IMR-90 (cell line): ENCODE data around the gene IL13RA1. TPM values are rescaled to one million over a fixed set of nuclear protein-coding genes. Genes with fewer than 3 reads are reported as not detected.

Experiments used
- ATAC-seq: fragments of 200-7000 bp; cut with Tn5 transposase; 2 replicates; pipeline ENCODE4 v1.9.1; 2020; ENCODE audit warnings: low read depth, mild to moderate bottlenecking, moderate library complexity
- BruUV-seq: library from RNA; stranded (reverse); fragments of 400-500 nt; replicated peaks from 2 replicates; lab custom pipeline; 2021; lab: Mats Ljungman, UMichigan
- CTCF ChIA-PET: fragments of 300-600 bp; formaldehyde crosslinking; extraction: SDS; loops from one replicate; lab custom pipeline; 2021; ENCODE audit warnings: antibody characterized with exemption; lab: Yijun Ruan, JAX
- POLR2A ChIA-PET: fragments of 300-600 bp; sonication (Branson Sonifier 250); formaldehyde crosslinking; loops from one replicate; lab custom pipeline; 2022; ENCODE audit warnings: antibody characterized with exemption; ENCODE audit not compliant: unreplicated experiment; lab: Charles Lee
- DNase-seq: peaks from one replicate; pipeline ENCODE4 v3.0.0; 2013
- H2AFZ ChIP-seq: replicated peaks from 2 replicates; pipeline ENCODE3; 2013; ENCODE audit warnings: low read length, mild to moderate bottlenecking; ENCODE audit not compliant: poor library complexity
- H2AK5ac ChIP-seq: 2 replicates; pipeline ENCODE4 v1.6.1; 2013; ENCODE audit warnings: low read depth, low read length, inconsistent platforms
- H2AK9ac ChIP-seq: replicated peaks from 2 replicates; pipeline ENCODE3; 2013; ENCODE audit warnings: mild to moderate bottlenecking, low read depth, low read length, moderate library complexity; ENCODE audit not compliant: poor library complexity
- H2BK120ac ChIP-seq: 2 replicates; pipeline ENCODE4 v1.6.1; 2013; ENCODE audit warnings: low read depth, low read length, inconsistent platforms
- H2BK15ac ChIP-seq: 3 replicates; pipeline ENCODE4 v1.6.1; 2013; ENCODE audit warnings: low read depth, low read length, inconsistent platforms
- H2BK20ac ChIP-seq: 2 replicates; pipeline ENCODE4 v1.6.1; 2013; ENCODE audit warnings: low read depth, mild to moderate bottlenecking, inconsistent platforms, low read length, moderate library complexity
- H2BK5ac ChIP-seq: 2 replicates; pipeline ENCODE4 v1.6.1; 2013; ENCODE audit warnings: mild to moderate bottlenecking, low read depth, low read length, inconsistent platforms; ENCODE audit not compliant: poor library complexity, severe bottlenecking
- H3K14ac ChIP-seq: replicated peaks from 2 replicates; pipeline ENCODE4 v1.6.1; 2013; ENCODE audit warnings: low read depth, low read length, inconsistent platforms
- H3K18ac ChIP-seq: 2 replicates; pipeline ENCODE4 v1.6.1; 2013; ENCODE audit warnings: low read depth, low read length, control low read depth
- H3K23ac ChIP-seq: 2 replicates; pipeline ENCODE4 v1.6.1; 2013; ENCODE audit warnings: low read depth, low read length, inconsistent platforms
- H3K27ac ChIP-seq: 2 replicates; pipeline ENCODE4 v1.5.1; 2013; ENCODE audit warnings: mild to moderate bottlenecking, control low read depth, low read length; ENCODE audit not compliant: insufficient read depth
- H3K27me3 ChIP-seq: 2 replicates; pipeline ENCODE4 v1.6.1; 2013; ENCODE audit warnings: low read length; ENCODE audit not compliant: control insufficient read depth, insufficient read depth
- H3K36me3 ChIP-seq: 2 replicates; pipeline ENCODE4 v1.6.1; 2013; ENCODE audit warnings: low read length, mixed read lengths; ENCODE audit not compliant: control insufficient read depth, insufficient read depth
- H3K4ac ChIP-seq: 2 replicates; pipeline ENCODE4 v1.6.1; 2013; ENCODE audit warnings: low read depth, low read length, inconsistent platforms
- H3K4me1 ChIP-seq: 2 replicates; pipeline ENCODE4 v1.6.1; 2013; ENCODE audit warnings: low read length, mixed read lengths; ENCODE audit not compliant: control insufficient read depth, insufficient read depth
- H3K4me2 ChIP-seq: 2 replicates; pipeline ENCODE4 v1.6.1; 2013; ENCODE audit warnings: low read depth, mild to moderate bottlenecking, control low read depth, low read length, moderate library complexity
- H3K4me3 ChIP-seq: 2 replicates; pipeline ENCODE4 v1.5.1; 2013; ENCODE audit warnings: low read depth, mild to moderate bottlenecking, control low read depth, low read length, moderate library complexity; ENCODE audit not compliant: insufficient read depth
- H3K56ac ChIP-seq: 2 replicates; pipeline ENCODE4 v1.6.1; 2013; ENCODE audit warnings: low read length, inconsistent platforms; ENCODE audit not compliant: insufficient read depth; ENCODE audit errors: extremely low read depth
- H3K79me1 ChIP-seq, 2 experiments: 2 replicates each; pipeline ENCODE4 v1.6.1; 2013; ENCODE audit warnings: low read length in 2 of 2, inconsistent platforms in 1 of 2, low read depth in 1 of 2
- H3K9ac ChIP-seq: 2 replicates; pipeline ENCODE4 v1.6.1; 2013; ENCODE audit warnings: low read depth, low read length, control low read depth
- H3K9me1 ChIP-seq: 2 replicates; pipeline ENCODE4 v1.6.1; 2013; ENCODE audit warnings: low read length, inconsistent platforms; ENCODE audit not compliant: insufficient read depth
- H3K9me3 ChIP-seq: 2 replicates; pipeline ENCODE4 v1.6.1; 2013; ENCODE audit warnings: low read length; ENCODE audit not compliant: control insufficient read depth, insufficient read depth
- H4K20me1 ChIP-seq: 2 replicates; pipeline ENCODE4 v1.6.1; 2013; ENCODE audit warnings: low read length, inconsistent platforms; ENCODE audit not compliant: insufficient read depth
- H4K5ac ChIP-seq: 2 replicates; pipeline ENCODE4 v1.6.1; 2013; ENCODE audit warnings: mild to moderate bottlenecking, low read depth, low read length, control low read depth
- H4K8ac ChIP-seq, 2 experiments: 2 replicates each; pipeline ENCODE4 v1.6.1; 2013; ENCODE audit warnings: low read depth in 2 of 2, low read length in 2 of 2, control low read depth in 1 of 2, inconsistent platforms in 1 of 2
- H4K91ac ChIP-seq: 2 replicates; pipeline ENCODE4 v1.6.1; 2013; ENCODE audit warnings: low read depth, low read length, inconsistent platforms; ENCODE audit not compliant: insufficient read depth
- MAZ ChIP-seq: IDR thresholded peaks from 2 replicates; pipeline ENCODE4 v1.6.1; 2012; ENCODE audit warnings: low read depth, mild to moderate bottlenecking, low read length, improper control_type of control experiment, moderate library complexity, borderline replicate concordance
- RFX5 ChIP-seq: IDR thresholded peaks from 2 replicates; pipeline ENCODE4 v1.8.0; 2012; ENCODE audit warnings: low read depth, mild to moderate bottlenecking, low read length, moderate library complexity
- SMC3 ChIP-seq: fragments of 150-350 bp; IDR thresholded peaks from 2 replicates; pipeline ENCODE4 v1.6.1; 2016; ENCODE audit warnings: low read depth, mild to moderate bottlenecking, antibody characterized with exemption, low read length, moderate library complexity
- WGBS, 2 experiments: methylation state at CpG; one replicate each; pipeline versions ENCODE4 v1.1.5 to v1.1.7; 2013; ENCODE audit warnings: missing lambda C conversion rate in 2 of 2; ENCODE audit not compliant: insufficient read length in 1 of 2; ENCODE audit errors: extremely low coverage in 2 of 2; 5-methylcytosine and 5-hydroxymethylcytosine counted together
- dilution Hi-C: fragments of 300-500 bp; cut with HindIII; formaldehyde crosslinking; loops from one replicate; pipeline ENCODE4 v1.14.3; 2018; ENCODE audit warnings: low sequenced_read_pairs; ENCODE audit not compliant: unreplicated experiment
- in situ Hi-C: fragments of 300-500 bp; cut with MboI; formaldehyde crosslinking; loops from 3 replicates; pipeline ENCODE4 v1.14.3; 2019; ENCODE audit warnings: low sequenced_read_pairs, inconsistent platforms, mixed read lengths
- intact Hi-C: fragments of 100-400 bp; cut with micrococcal nuclease; formaldehyde crosslinking; loops from 2 replicates; pipeline ENCODE4 v1.10.0; 2022
- polyA plus RNA-seq, 3 experiments: library from polyadenylated mRNA; depleted of rRNA; stranded (reverse); fragments of >200 nt; gene quantifications; 2 replicates each; pipeline ENCODE4 v1.2.3, GENCODE V29; 2012; ENCODE audit warnings: low replicate concordance in 1 of 3
- total RNA-seq: library from RNA; depleted of rRNA; stranded (reverse); fragments of >200 nt; gene quantifications from 2 replicates; pipeline ENCODE4 v1.2.3, GENCODE V29; 2012

IL13RA1 gene
- total and polyA plus RNA-seq, 2 of the 4 experiments (the other 2 are of a cell fraction): 24.2 to 31.7 TPM

DNA sequence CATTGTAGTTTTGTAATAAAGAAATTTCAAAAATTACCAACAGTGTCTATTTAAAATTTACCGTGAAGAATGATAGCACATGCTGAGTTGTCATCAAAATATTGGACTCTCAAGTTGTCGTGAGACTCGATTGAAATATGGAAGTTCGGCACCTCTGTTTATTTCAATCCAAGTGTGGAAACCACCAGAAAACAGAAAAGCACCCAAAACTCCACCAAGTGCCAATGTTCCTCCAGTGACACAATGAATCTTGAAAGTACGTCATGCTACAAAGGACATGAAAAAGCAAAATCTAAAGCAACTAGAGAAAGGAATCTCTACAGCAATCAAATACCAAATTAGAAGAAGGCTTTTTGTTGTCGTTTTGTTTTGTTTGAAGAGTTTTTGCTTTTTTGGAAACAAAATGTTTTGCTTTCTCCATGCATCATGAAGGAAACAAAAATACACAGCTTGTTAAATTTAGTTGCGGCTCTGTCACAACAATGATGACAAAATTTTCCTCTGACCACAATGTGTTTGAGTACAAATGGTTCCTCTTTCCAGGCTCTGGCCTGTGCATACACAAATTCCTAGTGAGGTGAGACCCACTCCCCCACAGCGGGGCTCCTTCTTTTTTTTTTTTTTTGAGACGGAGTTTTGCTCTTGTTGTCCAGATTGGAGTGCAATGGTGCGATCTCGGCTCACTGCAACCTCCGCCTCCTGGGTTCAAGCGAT lies 9.6 kb upstream of the IL13RA1 start (continued):
- TF ChIP-seq SMC3: no peak

DNA sequence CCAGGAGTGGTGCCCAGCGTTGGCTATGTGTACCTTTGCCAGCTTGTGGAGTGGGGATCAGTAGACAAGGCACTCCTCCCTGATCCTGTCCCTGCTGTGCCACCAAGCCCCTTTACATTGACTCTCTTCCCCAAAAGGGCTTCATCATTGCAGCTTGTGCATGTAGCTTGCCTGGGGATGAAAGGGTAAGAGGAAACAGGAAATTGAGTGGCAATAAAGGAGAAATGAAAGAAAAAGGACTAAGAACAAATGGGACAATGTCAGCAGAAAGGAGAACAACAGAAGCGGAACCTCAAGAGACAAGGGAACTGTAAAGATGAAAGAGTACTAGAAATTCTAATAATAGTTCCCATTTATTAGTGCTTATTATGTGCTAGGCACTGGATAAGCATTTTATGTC lies 8.7 kb upstream of the IL13RA1 start:
- H2BK15ac ChIP-seq: no peak overlapping the region
- H3K27ac ChIP-seq: no peak overlapping the region
- intact Hi-C loops: no loop called here
- DNase-seq (no peak), ATAC-seq (no peak)
- WGBS, 2 experiments: no CpG with 5 or more reads among the region's 2 CpGs
- H4K8ac ChIP-seq: no peak overlapping the region
- H3K27me3 ChIP-seq: no peaks in the 10 kb centered on the region; the same call in 1 of the 2 replicates
- no peak overlapping the region for H2AFZ ChIP-seq
- ChIA-PET CTCF (no interaction called here), POLR2A (no interaction called here)
- no peak overlapping the region for H4K91ac ChIP-seq
- no peaks in the 10 kb centered on the region for H3K9me3 ChIP-seq
- no peaks in the 10 kb centered on the region for H3K36me3 ChIP-seq
- no peaks in the 10 kb centered on the region for H3K9me1 ChIP-seq
- no peak overlapping the region for H3K23ac ChIP-seq
- no peak overlapping the region for H2BK20ac ChIP-seq
- no TSS peak for BruUV-seq
- no peak overlapping the region for H2AK5ac ChIP-seq
- no peak overlapping the region for H3K4me3 ChIP-seq
- H2AK9ac ChIP-seq: no peak overlapping the region
- dilution Hi-C loops: no loop called here
- H3K18ac ChIP-seq: no peak overlapping the region
- no peak overlapping the region for H3K56ac ChIP-seq
- in situ Hi-C loops: no loop called here
- H3K4ac ChIP-seq: no peak overlapping the region
- no peaks in the 10 kb centered on the region for H3K4me1 ChIP-seq
- no peaks in the 10 kb centered on the region for H3K79me1 ChIP-seq
- no peak overlapping the region for H2BK5ac ChIP-seq
- TF ChIP-seq RFX5: no peak
- no peak for TF ChIP-seq MAZ
- no peak overlapping the region for H4K5ac ChIP-seq
- no peaks in the 10 kb centered on the region for H4K20me1 ChIP-seq
- no peak overlapping the region for H3K9ac ChIP-seq
- no peak overlapping the region for H2BK120ac ChIP-seq
- no peak overlapping the region for H3K14ac ChIP-seq
- no peak overlapping the region for H3K4me2 ChIP-seq
